Measurements from ENCODE around the gene BLMH.

Gene BLMH

DNA sequence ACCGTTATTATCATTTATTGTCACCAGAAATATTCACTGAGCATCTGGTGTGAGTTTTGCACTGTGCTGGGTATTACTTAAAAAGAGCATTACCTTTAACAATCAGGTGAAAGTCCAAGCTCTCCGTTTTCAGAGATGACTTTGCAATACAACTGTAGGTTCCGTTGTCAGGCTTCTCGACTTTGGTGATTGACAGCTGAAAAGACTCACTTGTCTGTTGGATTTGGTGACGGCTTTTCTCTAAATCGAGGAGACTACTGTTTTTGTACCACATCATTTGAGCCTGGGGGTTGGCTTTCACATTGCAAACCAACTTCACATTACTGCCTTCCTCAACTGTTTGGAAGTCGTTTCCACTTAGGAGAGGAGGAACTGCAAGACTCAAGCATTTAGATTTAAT, 33.0 kb upstream of the BLMH start:
- no peaks in the 10 kb centered on the region for H3K27me3 ChIP-seq (ENCODE audit: insufficient read depth, low read length, poor library complexity, severe bottlenecking)
- H3K4me3 ChIP-seq (ENCODE audit: low read length, poor library complexity, severe bottlenecking): no peak overlapping the region
- no peaks in the 10 kb centered on the region for H3K36me3 ChIP-seq (ENCODE audit: insufficient read depth, low read length)
- no peak overlapping the region for H3K9ac ChIP-seq (ENCODE audit: low read depth, low read length, poor library complexity, severe bottlenecking)
- H4K20me1 ChIP-seq (ENCODE audit: insufficient read depth, low read length, poor library complexity, severe bottlenecking): no peaks in the 10 kb centered on the region
- H3F3A ChIP-seq (ENCODE audit: low read depth): no peaks in the 10 kb centered on the region
- no peaks in the 10 kb centered on the region for H3K9me3 ChIP-seq (ENCODE audit: insufficient read depth, low read depth, low read length)
- H3K4me2 ChIP-seq (ENCODE audit: low read depth, low read length, poor library complexity, severe bottlenecking): no peak overlapping the region
- no peaks in the 10 kb centered on the region for H3K9me2 ChIP-seq (replicated peaks; ENCODE audit: low read depth, low read length)
- TF ChIP-seq CTCF (conservative IDR thresholded peaks at IDR 0.05; ENCODE audit: low read length) (no peak), EZH2phosphoT487 (IDR thresholded peaks at IDR 0.05; ENCODE audit: borderline replicate concordance) (no peak)
- H2AFZ ChIP-seq (ENCODE audit: low read length): no peak overlapping the region
- H3K79me2 ChIP-seq (ENCODE audit: insufficient read depth, low read length): no peaks in the 10 kb centered on the region
- peaks cover 14% of the 10 kb centered on the region for H3K4me1 ChIP-seq (ENCODE audit: insufficient read depth, low read length, poor library complexity, severe bottlenecking)

- H3K4me1 ChIP-seq (ENCODE audit: insufficient read depth, low read length, poor library complexity, severe bottlenecking): peaks cover 14% of the 10 kb centered on the region
- no peaks in the 10 kb centered on the region for H4K20me1 ChIP-seq (ENCODE audit: insufficient read depth, low read length, poor library complexity, severe bottlenecking)
- peak overlapping the region; percentile 27 for H3K4me2 ChIP-seq (ENCODE audit: low read depth, low read length, poor library complexity, severe bottlenecking)
Measured at GRCh38 chr17:30323895-30324319, 32.2 kb upstream of the BLMH start.

DNA sequence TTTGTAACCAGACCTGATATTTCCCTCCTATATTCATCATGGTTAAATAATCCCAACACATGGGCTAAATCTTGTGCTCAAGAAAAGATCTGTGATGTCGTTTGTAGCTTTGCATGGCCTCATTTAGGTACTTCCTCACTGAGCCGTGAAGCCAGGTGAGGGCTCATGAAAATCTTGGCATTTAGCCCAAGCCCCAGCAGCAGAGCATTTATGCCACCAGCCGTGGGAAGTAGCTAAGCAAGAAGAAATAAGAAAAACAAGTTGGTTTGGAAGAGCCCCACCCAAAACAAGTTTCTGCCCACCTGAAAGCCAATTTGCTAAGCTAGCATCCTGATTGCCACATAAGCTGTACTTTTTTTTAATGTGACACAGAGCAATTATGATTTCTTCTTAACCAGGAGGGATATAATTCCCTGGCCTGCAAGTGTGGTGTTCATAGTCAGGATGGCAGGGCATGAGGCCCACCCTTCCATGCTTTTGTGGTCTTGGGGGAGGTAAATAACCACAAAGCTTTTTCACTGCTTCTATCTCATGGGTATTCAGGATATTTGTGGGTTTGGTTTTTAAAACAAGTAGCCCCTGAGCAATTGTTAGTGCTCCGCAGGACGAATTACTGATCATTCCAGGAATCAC, 31.6 kb upstream of the BLMH start:
- Histone ChIP-seq H3K4me1 (ENCODE audit: insufficient read depth, low read length, poor library complexity, severe bottlenecking) (peaks cover 14% of the 10 kb centered on the region), H3K79me2 (ENCODE audit: insufficient read depth, low read length) (no peaks in the 10 kb centered on the region), H2AFZ (ENCODE audit: low read length) (no peak overlapping the region), H3K4me2 (ENCODE audit: low read depth, low read length, poor library complexity, severe bottlenecking) (peak overlapping the region; percentile 27), H3K9me2 (replicated peaks; ENCODE audit: low read depth, low read length) (no peaks in the 10 kb centered on the region), H3F3A (ENCODE audit: low read depth) (no peaks in the 10 kb centered on the region), H3K27me3 (ENCODE audit: insufficient read depth, low read length, poor library complexity, severe bottlenecking) (no peaks in the 10 kb centered on the region), H4K20me1 (ENCODE audit: insufficient read depth, low read length, poor library complexity, severe bottlenecking) (no peaks in the 10 kb centered on the region), H3K4me3 (ENCODE audit: low read length, poor library complexity, severe bottlenecking) (no peak overlapping the region), H3K9ac (ENCODE audit: low read depth, low read length, poor library complexity, severe bottlenecking) (no peak overlapping the region), H3K9me3 (ENCODE audit: insufficient read depth, low read depth, low read length) (no peaks in the 10 kb centered on the region), H3K36me3 (ENCODE audit: insufficient read depth, low read length) (no peaks in the 10 kb centered on the region)
- TF ChIP-seq CTCF (conservative IDR thresholded peaks at IDR 0.05; ENCODE audit: low read length) (no peak), EZH2phosphoT487 (IDR thresholded peaks at IDR 0.05; ENCODE audit: borderline replicate concordance) (no peak)

More at GRCh38 chr17:30323895-30324319, 32.2 kb upstream of the BLMH start:
- H3K27me3 ChIP-seq (ENCODE audit: insufficient read depth, low read length, poor library complexity, severe bottlenecking): no peaks in the 10 kb centered on the region
- H3K9me2 ChIP-seq (replicated peaks; ENCODE audit: low read depth, low read length): no peaks in the 10 kb centered on the region
- H2AFZ ChIP-seq (ENCODE audit: low read length): no peak overlapping the region
- H3K79me2 ChIP-seq (ENCODE audit: insufficient read depth, low read length): no peaks in the 10 kb centered on the region
- TF ChIP-seq CTCF (conservative IDR thresholded peaks at IDR 0.05; ENCODE audit: low read length) (no peak), EZH2phosphoT487 (IDR thresholded peaks at IDR 0.05; ENCODE audit: borderline replicate concordance) (no peak)
- no peaks in the 10 kb centered on the region for H3K36me3 ChIP-seq (ENCODE audit: insufficient read depth, low read length)
- H3F3A ChIP-seq (ENCODE audit: low read depth): no peaks in the 10 kb centered on the region
- no peak overlapping the region for H3K9ac ChIP-seq (ENCODE audit: low read depth, low read length, poor library complexity, severe bottlenecking)
- no peak overlapping the region for H3K4me3 ChIP-seq (ENCODE audit: low read length, poor library complexity, severe bottlenecking)
- no peaks in the 10 kb centered on the region for H3K9me3 ChIP-seq (ENCODE audit: insufficient read depth, low read depth, low read length)
